ENCODE results near the gene GP9. TPM values are rescaled to one million over a fixed set of nuclear protein-coding genes. Genes with fewer than 3 reads are reported as not detected.

Gene GP9
- total and polyA plus RNA-seq, 4 donors: 0.16 to 12.0 TPM; not detected in 2

DNA sequence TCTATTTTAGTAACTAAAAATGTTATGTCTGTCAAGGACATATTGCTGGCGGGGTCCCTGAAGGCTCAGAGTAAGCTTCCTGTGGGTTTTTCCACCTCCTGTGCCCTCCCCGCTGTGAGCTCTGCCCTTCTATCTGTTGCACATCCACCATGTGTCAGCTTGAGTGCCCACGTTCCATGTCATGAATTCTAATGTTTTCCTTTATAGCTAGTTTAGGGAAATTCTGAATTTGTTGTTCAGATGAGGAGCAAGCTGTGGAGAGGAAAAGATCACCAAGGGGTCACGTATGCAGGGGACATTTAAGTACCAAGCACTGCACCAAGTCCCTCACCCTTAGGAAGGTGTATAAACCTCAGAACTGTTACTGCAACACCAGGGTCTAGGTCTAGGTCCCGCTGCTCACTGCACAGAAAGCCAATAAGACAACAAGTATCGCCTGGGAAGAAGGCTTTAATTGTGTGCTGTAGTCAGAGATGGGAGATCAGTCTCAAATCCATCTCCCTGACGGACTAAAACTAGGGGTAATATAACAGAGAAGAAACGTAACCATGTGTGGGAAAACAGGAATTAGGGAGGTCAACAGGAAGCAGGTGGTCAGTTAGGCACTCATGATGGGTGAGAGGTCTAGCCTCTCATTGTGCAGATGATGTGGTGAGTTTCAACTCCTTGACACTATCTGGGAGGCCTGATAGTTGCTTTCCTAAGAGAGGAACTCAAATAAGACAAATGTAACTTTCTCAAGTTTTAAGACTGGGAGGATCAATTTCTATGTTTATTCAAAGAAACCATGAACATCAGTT is 9.7 kb downstream of the GP9 start:
- Histone ChIP-seq H3K27me3 (ENCODE audit: control insufficient read depth in 4 of 4, insufficient read depth in 4 of 4, low read length in 3 of 4) (no peaks in the 10 kb centered on the region), H3K9me3 (ENCODE audit: control insufficient read depth in 4 of 4, low read length in 3 of 4) (no peaks in the 10 kb centered on the region), H3K4me3 (ENCODE audit: low read depth in 1 of 3, low read length in 3 of 3) (no peak overlapping the region), H3K36me3 (ENCODE audit: control insufficient read depth in 4 of 4, insufficient read depth in 3 of 4, low read depth in 1 of 4, low read length in 3 of 4) (no peaks in the 10 kb centered on the region), H3K9ac (ENCODE audit: low read depth in 1 of 2, low read length in 2 of 2) (no peak overlapping the region), H3K4me1 (ENCODE audit: control insufficient read depth in 4 of 4, insufficient read depth in 4 of 4, low read length in 3 of 4) (peaks cover 0 to 2% (median 0%) of the 10 kb centered on the region in 4 donors), H3K27ac (ENCODE audit: low read depth in 1 of 2, low read length in 2 of 2) (no peak overlapping the region)
- 83% methylated on average over 8 of the region's 8 CpGs for WGBS
- no peak for DNase-seq (ENCODE audit: low spot score)
- TF ChIP-seq SP1 (IDR thresholded peaks at IDR 0.05): no peak
- TF ChIP-seq GABPA (IDR thresholded peaks at IDR 0.05 in 1 of 2, conservative IDR thresholded peaks at IDR 0.05 in 1 of 2): no peak
- TF ChIP-seq RXRA (IDR thresholded peaks at IDR 0.05): no peak
- no peak for TF ChIP-seq EGR1 (IDR thresholded peaks at IDR 0.05; ENCODE audit: low read depth in 2 of 2)
- TF ChIP-seq NR2F2 (IDR thresholded peaks at IDR 0.05): no peak
- TF ChIP-seq, protein P1, sequence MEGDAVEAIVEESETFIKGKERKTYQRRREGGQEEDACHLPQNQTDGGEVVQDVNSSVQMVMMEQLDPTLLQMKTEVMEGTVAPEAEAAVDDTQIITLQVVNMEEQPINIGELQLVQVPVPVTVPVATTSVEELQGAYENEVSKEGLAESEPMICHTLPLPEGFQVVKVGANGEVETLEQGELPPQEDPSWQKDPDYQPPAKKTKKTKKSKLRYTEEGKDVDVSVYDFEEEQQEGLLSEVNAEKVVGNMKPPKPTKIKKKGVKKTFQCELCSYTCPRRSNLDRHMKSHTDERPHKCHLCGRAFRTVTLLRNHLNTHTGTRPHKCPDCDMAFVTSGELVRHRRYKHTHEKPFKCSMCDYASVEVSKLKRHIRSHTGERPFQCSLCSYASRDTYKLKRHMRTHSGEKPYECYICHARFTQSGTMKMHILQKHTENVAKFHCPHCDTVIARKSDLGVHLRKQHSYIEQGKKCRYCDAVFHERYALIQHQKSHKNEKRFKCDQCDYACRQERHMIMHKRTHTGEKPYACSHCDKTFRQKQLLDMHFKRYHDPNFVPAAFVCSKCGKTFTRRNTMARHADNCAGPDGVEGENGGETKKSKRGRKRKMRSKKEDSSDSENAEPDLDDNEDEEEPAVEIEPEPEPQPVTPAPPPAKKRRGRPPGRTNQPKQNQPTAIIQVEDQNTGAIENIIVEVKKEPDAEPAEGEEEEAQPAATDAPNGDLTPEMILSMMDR (IDR thresholded peaks at IDR 0.05; ENCODE audit: low read depth, low read length, missing input control): no peak
- TF ChIP-seq, protein P2, sequence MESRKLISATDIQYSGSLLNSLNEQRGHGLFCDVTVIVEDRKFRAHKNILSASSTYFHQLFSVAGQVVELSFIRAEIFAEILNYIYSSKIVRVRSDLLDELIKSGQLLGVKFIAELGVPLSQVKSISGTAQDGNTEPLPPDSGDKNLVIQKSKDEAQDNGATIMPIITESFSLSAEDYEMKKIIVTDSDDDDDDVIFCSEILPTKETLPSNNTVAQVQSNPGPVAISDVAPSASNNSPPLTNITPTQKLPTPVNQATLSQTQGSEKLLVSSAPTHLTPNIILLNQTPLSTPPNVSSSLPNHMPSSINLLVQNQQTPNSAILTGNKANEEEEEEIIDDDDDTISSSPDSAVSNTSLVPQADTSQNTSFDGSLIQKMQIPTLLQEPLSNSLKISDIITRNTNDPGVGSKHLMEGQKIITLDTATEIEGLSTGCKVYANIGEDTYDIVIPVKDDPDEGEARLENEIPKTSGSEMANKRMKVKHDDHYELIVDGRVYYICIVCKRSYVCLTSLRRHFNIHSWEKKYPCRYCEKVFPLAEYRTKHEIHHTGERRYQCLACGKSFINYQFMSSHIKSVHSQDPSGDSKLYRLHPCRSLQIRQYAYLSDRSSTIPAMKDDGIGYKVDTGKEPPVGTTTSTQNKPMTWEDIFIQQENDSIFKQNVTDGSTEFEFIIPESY (IDR thresholded peaks at IDR 0.05): no peak
- no peak for TF ChIP-seq HNF4A (conservative IDR thresholded peaks at IDR 0.05)
- no peak for TF ChIP-seq ATF3 (IDR thresholded peaks at IDR 0.05)
- no peak for TF ChIP-seq JUND (IDR thresholded peaks at IDR 0.05)
- TF ChIP-seq FOXA2 (IDR thresholded peaks at IDR 0.05): no peak
- TF ChIP-seq RAD21 (IDR thresholded peaks at IDR 0.05): no peak
- TF ChIP-seq FOXA1 (IDR thresholded peaks at IDR 0.05): no peak
- no peak for TF ChIP-seq HNF4G (IDR thresholded peaks at IDR 0.05)

DNA sequence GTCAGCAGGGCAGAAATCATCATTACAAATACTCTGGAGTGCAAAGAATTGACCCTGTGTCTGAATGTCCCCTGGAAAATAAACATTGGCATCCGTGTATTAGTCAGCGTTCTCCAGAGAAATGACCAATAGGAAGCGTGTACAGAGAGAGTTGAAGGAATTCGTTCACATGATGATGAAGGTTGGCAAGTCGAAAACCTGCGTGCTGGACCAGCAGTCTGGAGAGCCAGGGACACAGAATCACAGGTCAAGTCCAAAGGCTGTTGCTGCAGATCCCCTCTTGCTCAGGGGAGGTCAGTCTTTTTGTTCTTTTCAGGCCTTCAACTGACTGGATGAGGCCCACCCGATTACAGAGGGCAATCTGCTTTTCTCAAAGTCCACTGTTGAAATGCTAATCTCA is 16.6 kb downstream of the GP9 start:
- no peak for DNase-seq (ENCODE audit: low spot score)
- Histone ChIP-seq H3K9me3 (ENCODE audit: control insufficient read depth in 4 of 4, low read length in 3 of 4) (no peaks in the 10 kb centered on the region), H3K27ac (ENCODE audit: low read depth in 1 of 2, low read length in 2 of 2) (no peak overlapping the region), H3K4me1 (ENCODE audit: control insufficient read depth in 4 of 4, insufficient read depth in 4 of 4, low read length in 3 of 4) (peaks cover 0 to 8% (median 3%) of the 10 kb centered on the region in 4 donors), H3K27me3 (ENCODE audit: control insufficient read depth in 4 of 4, insufficient read depth in 4 of 4, low read length in 3 of 4) (no peaks in the 10 kb centered on the region), H3K9ac (ENCODE audit: low read depth in 1 of 2, low read length in 2 of 2) (no peak overlapping the region), H3K36me3 (ENCODE audit: control insufficient read depth in 4 of 4, insufficient read depth in 3 of 4, low read depth in 1 of 4, low read length in 3 of 4) (no peaks in the 10 kb centered on the region), H3K4me3 (ENCODE audit: low read depth in 1 of 3, low read length in 3 of 3) (no peak overlapping the region)
- TF ChIP-seq SP1 (IDR thresholded peaks at IDR 0.05) (no peak), RXRA (IDR thresholded peaks at IDR 0.05) (peak; percentile 23 to 79), GABPA (IDR thresholded peaks at IDR 0.05 in 1 of 2, conservative IDR thresholded peaks at IDR 0.05 in 1 of 2) (no peak), ATF3 (IDR thresholded peaks at IDR 0.05) (no peak), HNF4A (conservative IDR thresholded peaks at IDR 0.05) (peak; percentile 61 to 85), NR2F2 (IDR thresholded peaks at IDR 0.05) (peak; percentile 72), RAD21 (IDR thresholded peaks at IDR 0.05) (no peak), EGR1 (IDR thresholded peaks at IDR 0.05; ENCODE audit: low read depth in 2 of 2) (peak in 1 of 2 donors; percentile 11), MAX (IDR thresholded peaks at IDR 0.05) (peak; percentile 15), HNF4G (IDR thresholded peaks at IDR 0.05) (no peak), YY1 (IDR thresholded peaks at IDR 0.05) (no peak), JUND (IDR thresholded peaks at IDR 0.05) (peak in 1 of 2 donors; percentile 64)
- TF ChIP-seq, protein P2 (IDR thresholded peaks at IDR 0.05): no peak
- TF ChIP-seq, protein P3, sequence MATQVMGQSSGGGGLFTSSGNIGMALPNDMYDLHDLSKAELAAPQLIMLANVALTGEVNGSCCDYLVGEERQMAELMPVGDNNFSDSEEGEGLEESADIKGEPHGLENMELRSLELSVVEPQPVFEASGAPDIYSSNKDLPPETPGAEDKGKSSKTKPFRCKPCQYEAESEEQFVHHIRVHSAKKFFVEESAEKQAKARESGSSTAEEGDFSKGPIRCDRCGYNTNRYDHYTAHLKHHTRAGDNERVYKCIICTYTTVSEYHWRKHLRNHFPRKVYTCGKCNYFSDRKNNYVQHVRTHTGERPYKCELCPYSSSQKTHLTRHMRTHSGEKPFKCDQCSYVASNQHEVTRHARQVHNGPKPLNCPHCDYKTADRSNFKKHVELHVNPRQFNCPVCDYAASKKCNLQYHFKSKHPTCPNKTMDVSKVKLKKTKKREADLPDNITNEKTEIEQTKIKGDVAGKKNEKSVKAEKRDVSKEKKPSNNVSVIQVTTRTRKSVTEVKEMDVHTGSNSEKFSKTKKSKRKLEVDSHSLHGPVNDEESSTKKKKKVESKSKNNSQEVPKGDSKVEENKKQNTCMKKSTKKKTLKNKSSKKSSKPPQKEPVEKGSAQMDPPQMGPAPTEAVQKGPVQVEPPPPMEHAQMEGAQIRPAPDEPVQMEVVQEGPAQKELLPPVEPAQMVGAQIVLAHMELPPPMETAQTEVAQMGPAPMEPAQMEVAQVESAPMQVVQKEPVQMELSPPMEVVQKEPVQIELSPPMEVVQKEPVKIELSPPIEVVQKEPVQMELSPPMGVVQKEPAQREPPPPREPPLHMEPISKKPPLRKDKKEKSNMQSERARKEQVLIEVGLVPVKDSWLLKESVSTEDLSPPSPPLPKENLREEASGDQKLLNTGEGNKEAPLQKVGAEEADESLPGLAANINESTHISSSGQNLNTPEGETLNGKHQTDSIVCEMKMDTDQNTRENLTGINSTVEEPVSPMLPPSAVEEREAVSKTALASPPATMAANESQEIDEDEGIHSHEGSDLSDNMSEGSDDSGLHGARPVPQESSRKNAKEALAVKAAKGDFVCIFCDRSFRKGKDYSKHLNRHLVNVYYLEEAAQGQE (IDR thresholded peaks at IDR 0.05): peak; percentile 63
- WGBS: 39% methylated on average over 7 of the region's 7 CpGs

All from liver (tissue), 9 donors.